Measurements from ENCODE around the gene SSH2.

DNA sequence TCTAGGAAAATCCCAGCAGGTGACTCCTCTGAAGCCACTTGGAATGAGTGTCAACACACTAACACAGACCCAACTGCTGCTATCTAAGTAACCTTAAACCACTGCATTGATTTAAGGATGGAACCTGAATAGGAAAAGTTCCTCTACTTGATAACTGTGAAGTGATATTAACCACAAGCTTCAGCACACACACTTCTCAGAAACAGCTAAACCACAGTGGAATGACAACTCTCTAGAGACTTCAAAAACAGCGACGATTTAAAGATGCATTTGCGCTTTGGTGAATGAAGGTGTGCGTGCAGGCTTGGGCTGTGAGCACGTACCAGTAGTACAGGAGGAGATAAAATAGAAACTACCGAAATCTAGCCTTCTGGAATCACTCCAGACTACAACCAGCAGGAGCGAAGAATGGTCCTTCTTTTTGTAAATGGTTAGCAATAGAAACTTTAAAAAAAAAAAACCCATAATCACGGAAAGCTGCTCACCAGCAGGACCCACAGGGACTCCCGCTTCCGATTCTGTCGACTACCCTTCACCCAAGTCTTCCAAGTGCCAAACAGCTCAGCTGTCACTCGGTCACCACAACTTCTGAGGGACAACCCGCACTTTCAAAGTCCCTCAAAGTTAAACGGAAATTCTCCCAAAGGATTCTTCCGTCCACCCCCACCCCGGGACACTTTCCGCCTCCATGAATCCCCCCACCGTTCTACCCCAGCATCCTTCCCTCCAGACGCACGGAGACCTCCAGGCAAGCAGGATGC, 169.6 kb downstream of the SSH2 start:
- no peak for TF ChIP-seq EZH2phosphoT487 (IDR thresholded peaks at IDR 0.05; ENCODE audit: insufficient read depth, low read depth)
- no peak for TF ChIP-seq EZH2 (IDR thresholded peaks at IDR 0.05; ENCODE audit: insufficient read depth, poor library complexity, severe bottlenecking)

All from GM23248 (cell line).